ENCODE data around the gene CHKA.

The CHKA gene

DNA sequence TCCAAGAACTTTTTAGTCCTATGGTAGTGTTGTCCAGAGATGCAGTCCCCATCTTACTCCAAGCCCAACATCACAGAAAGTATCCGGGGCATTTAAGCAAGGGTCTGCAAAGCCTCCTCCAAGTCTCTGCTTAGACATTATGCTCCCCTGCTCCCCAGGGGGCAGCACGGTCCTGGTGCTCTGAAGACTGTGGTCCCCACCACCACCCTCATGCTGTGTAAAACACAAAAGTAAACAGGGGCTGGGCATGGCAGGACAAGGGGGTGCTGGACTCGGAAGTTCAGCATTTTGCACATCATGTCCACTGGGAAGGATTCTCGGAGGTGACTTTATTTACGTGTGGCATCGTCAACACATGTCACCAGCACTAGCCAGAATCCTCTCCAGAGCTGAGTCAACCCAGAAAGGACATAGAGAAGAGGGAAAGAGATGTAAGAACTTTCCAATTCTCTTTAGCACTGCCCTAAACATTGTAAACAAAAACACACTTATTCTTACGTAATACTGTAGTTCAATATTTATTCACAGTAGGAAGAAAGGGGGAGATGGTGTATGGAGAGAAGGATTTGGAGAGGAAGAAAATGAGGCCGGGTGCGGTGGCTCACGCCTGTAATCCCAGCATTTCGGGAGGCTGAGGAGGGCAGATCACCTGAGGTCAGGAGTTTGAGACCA is 44.7 kb downstream of the CHKA start:
- TF ChIP-seq FOXM1 (IDR thresholded peaks at IDR 0.05; ENCODE audit: borderline replicate concordance, low read depth), result no peak
- TF ChIP-seq REST (IDR thresholded peaks at IDR 0.05; ENCODE audit: low read depth), result no peak
- TF ChIP-seq TCF12 (IDR thresholded peaks at IDR 0.05; ENCODE audit: low read depth), result no peak
- TF ChIP-seq CEBPB (IDR thresholded peaks at IDR 0.05), result no peak
- no peak for TF ChIP-seq YY1 (IDR thresholded peaks at IDR 0.05; ENCODE audit: low read depth)
- no peak for TF ChIP-seq ZBTB7A (IDR thresholded peaks at IDR 0.05; ENCODE audit: low read depth)
- no peak for TF ChIP-seq EP300 (IDR thresholded peaks at IDR 0.05; ENCODE audit: borderline replicate concordance)
- TF ChIP-seq NFIC (IDR thresholded peaks at IDR 0.05), result no peak
- no peak for TF ChIP-seq CREB1 (IDR thresholded peaks at IDR 0.05; ENCODE audit: low read depth)
- no peak for TF ChIP-seq USF1 (IDR thresholded peaks at IDR 0.05)
- TF ChIP-seq EGR1 (IDR thresholded peaks at IDR 0.05), result no peak
- no peak for TF ChIP-seq RAD21 (IDR thresholded peaks at IDR 0.05; ENCODE audit: low read depth)
- no peak for TF ChIP-seq TEAD4 (IDR thresholded peaks at IDR 0.05)

GRCh38 chr11:68074584-68075352 is 46.4 kb downstream of the CHKA start:
- TF ChIP-seq TEAD4 (IDR thresholded peaks at IDR 0.05) (no peak), NFIC (IDR thresholded peaks at IDR 0.05) (no peak), REST (IDR thresholded peaks at IDR 0.05; ENCODE audit: low read depth) (no peak), MAX (IDR thresholded peaks at IDR 0.05) (no peak), EP300 (IDR thresholded peaks at IDR 0.05; ENCODE audit: borderline replicate concordance) (no peak), YY1 (IDR thresholded peaks at IDR 0.05; ENCODE audit: low read depth) (no peak), FOXM1 (IDR thresholded peaks at IDR 0.05; ENCODE audit: borderline replicate concordance, low read depth) (no peak), TCF12 (IDR thresholded peaks at IDR 0.05; ENCODE audit: low read depth) (no peak), EGR1 (IDR thresholded peaks at IDR 0.05) (no peak)

- no peak for TF ChIP-seq REST (IDR thresholded peaks at IDR 0.05; ENCODE audit: low read depth)
- no peak for TF ChIP-seq TCF12 (IDR thresholded peaks at IDR 0.05; ENCODE audit: low read depth)
- no peak for TF ChIP-seq USF1 (IDR thresholded peaks at IDR 0.05)
- no peak for TF ChIP-seq TEAD4 (IDR thresholded peaks at IDR 0.05)
These were observed 49.7 kb downstream of the CHKA start for GRCh38 chr11:68071281-68072048.

DNA sequence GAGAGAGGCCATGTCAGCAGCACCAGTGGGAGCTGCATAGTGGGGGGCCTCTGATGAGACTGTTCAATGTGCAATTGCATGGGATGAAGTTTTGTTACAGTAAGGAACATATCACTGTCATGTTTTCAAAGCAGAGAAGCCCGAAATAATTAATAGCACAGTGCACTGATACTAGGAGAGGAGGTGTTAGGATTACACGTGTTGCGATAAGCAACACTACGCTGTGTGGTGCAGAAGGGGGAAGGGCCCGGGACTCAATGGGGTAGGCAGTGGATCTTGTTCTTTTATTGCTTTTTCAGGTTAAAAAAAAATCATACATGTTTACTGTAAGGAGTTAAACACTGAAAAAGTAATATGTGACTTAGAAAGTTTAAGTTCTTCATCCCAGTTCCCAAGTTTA is 53.2 kb downstream of the CHKA start:
- TF ChIP-seq YY1 (IDR thresholded peaks at IDR 0.05; ENCODE audit: low read depth) (no peak), EGR1 (IDR thresholded peaks at IDR 0.05) (no peak), USF1 (IDR thresholded peaks at IDR 0.05) (no peak), ZBTB7A (IDR thresholded peaks at IDR 0.05; ENCODE audit: low read depth) (no peak), TAF1 (IDR thresholded peaks at IDR 0.05; ENCODE audit: low read depth) (no peak), EP300 (IDR thresholded peaks at IDR 0.05; ENCODE audit: borderline replicate concordance) (no peak), FOXM1 (IDR thresholded peaks at IDR 0.05; ENCODE audit: borderline replicate concordance, low read depth) (no peak), REST (IDR thresholded peaks at IDR 0.05; ENCODE audit: low read depth) (no peak), MAX (IDR thresholded peaks at IDR 0.05) (no peak), NFIC (IDR thresholded peaks at IDR 0.05) (no peak), RAD21 (IDR thresholded peaks at IDR 0.05; ENCODE audit: low read depth) (no peak), CEBPB (IDR thresholded peaks at IDR 0.05) (no peak), TEAD4 (IDR thresholded peaks at IDR 0.05) (no peak), CREB1 (IDR thresholded peaks at IDR 0.05; ENCODE audit: low read depth) (no peak), TCF12 (IDR thresholded peaks at IDR 0.05; ENCODE audit: low read depth) (no peak)
